A673 (cell line): ENCODE results near the gene RADX. TPM values are rescaled to one million over a fixed set of nuclear protein-coding genes. Genes with fewer than 3 reads are reported as not detected.

Source experiments
- BruUV-seq: library from RNA; stranded (reverse); fragments of 400-500 nt; replicated peaks from 2 replicates; lab custom pipeline; 2021; lab: Mats Ljungman, UMichigan
- CTCF ChIA-PET: fragments of 300-600 bp; sonication (Branson Sonifier 250); formaldehyde crosslinking; loops from one replicate; lab custom pipeline; 2022; ENCODE audit warnings: antibody characterized with exemption; lab: Charles Lee
- POLR2A ChIA-PET: fragments of 300-600 bp; sonication (Branson Sonifier 250); formaldehyde crosslinking; loops from one replicate; lab custom pipeline; 2022; ENCODE audit warnings: antibody characterized with exemption; ENCODE audit not compliant: low non-redundant PET; lab: Charles Lee
- DNase-seq: peaks from one replicate; pipeline ENCODE4 v3.0.0-alpha.2; 2015; ENCODE audit warnings: low spot score
- H3K27ac ChIP-seq: fragments of 200-600 bp; sonication (generic); 2 replicates; pipeline ENCODE4 v1.5.1; 2016; ENCODE audit warnings: mixed run types, low read depth, mild to moderate bottlenecking, mixed read lengths, antibody characterized with exemption, low read length; ENCODE audit not compliant: poor library complexity, severe bottlenecking
- H3K27me3 ChIP-seq: fragments of 200-600 bp; sonication (generic); replicated peaks from 2 replicates; pipeline ENCODE4 v1.6.1; 2017; ENCODE audit warnings: mixed run types, low read depth, mild to moderate bottlenecking, mixed read lengths, antibody characterized with exemption, low read length; ENCODE audit not compliant: insufficient read depth, poor library complexity
- H3K36me3 ChIP-seq: fragments of 200-600 bp; sonication (generic); 2 replicates; pipeline ENCODE4 v1.6.1; 2016; ENCODE audit warnings: mixed run types, mild to moderate bottlenecking, mixed read lengths, antibody characterized with exemption, low read length; ENCODE audit not compliant: insufficient read depth, poor library complexity, severe bottlenecking
- H3K4me1 ChIP-seq: fragments of 200-600 bp; sonication (generic); 2 replicates; pipeline ENCODE4 v1.6.1; 2017; ENCODE audit warnings: mixed run types, mild to moderate bottlenecking, mixed read lengths, antibody characterized with exemption, low read length; ENCODE audit not compliant: insufficient read depth, poor library complexity, severe bottlenecking
- H3K4me3 ChIP-seq: fragments of 200-600 bp; sonication (generic); 2 replicates; pipeline ENCODE4 v1.5.1; 2016; ENCODE audit warnings: low read depth, mixed run types, mild to moderate bottlenecking, mixed read lengths, low read length; ENCODE audit not compliant: poor library complexity, severe bottlenecking
- H3K9me3 ChIP-seq: fragments of 200-600 bp; sonication (generic); 2 replicates; pipeline ENCODE4 v1.6.1; 2016; ENCODE audit warnings: mixed run types, low read depth, mild to moderate bottlenecking, mixed read lengths, antibody characterized with exemption, low read length; ENCODE audit not compliant: poor library complexity, severe bottlenecking
- CTCF ChIP-seq: fragments of 300-800, 200-600 bp; sonication (generic); conservative IDR thresholded peaks from 2 replicates; pipeline ENCODE4 v1.5.1; 2017; ENCODE audit warnings: low read depth, mild to moderate bottlenecking, antibody characterized with exemption, low read length, moderate library complexity, mixed read lengths
- EZH2 ChIP-seq: fragments of 200-600 bp; sonication (generic); IDR thresholded peaks from 2 replicates; pipeline ENCODE4 v1.6.1; 2017; ENCODE audit warnings: borderline replicate concordance, low read depth, mild to moderate bottlenecking, mixed read lengths, antibody characterized with exemption, low read length; ENCODE audit not compliant: poor library complexity, severe bottlenecking
- intact Hi-C: fragments of 100-400 bp; cut with micrococcal nuclease; formaldehyde crosslinking; loops from one replicate; pipeline ENCODE4 v1.10.0; 2022; ENCODE audit not compliant: unreplicated experiment
- total RNA-seq: library from RNA; stranded (reverse); gene quantifications from 2 replicates; pipeline ENCODE4 v1.2.3, GENCODE V29; 2021

The RADX gene
- total RNA-seq, 1 experiment from 2014 or later, result not detected

- BruUV-seq, result no TSS peak
- no peak for TF ChIP-seq EZH2
- TF ChIP-seq CTCF, result no peak
- Histone ChIP-seq H3K4me3 (no peak overlapping the region), H3K4me1 (no peaks in the 10 kb centered on the region), H3K36me3 (no peaks in the 10 kb centered on the region), H3K27ac (no peak overlapping the region), H3K27me3 (no peaks in the 10 kb centered on the region), H3K9me3 (no peaks in the 10 kb centered on the region)
- POLR2A ChIA-PET, result no interaction called here
- DNase-seq, result no peak
- CTCF ChIA-PET, result no interaction called here
- intact Hi-C loops, result no loop called here
Measured at GRCh38 chrX:106684207-106684606, 72.4 kb downstream of the RADX start.

GRCh38 chrX:106692425-106693065, 80.8 kb downstream of the RADX start:
- intact Hi-C loops, result no loop called here
- Histone ChIP-seq H3K9me3 (no peaks in the 10 kb centered on the region), H3K4me3 (no peak overlapping the region), H3K4me1 (no peaks in the 10 kb centered on the region), H3K27ac (no peak overlapping the region), H3K27me3 (peaks cover 8% of the 10 kb centered on the region), H3K36me3 (no peaks in the 10 kb centered on the region)
- no TSS peak for BruUV-seq
- TF ChIP-seq CTCF (no peak), EZH2 (no peak)
- no peak for DNase-seq
- ChIA-PET POLR2A (no interaction called here), CTCF (no interaction called here)

GRCh38 chrX:106696502-106696901, 84.7 kb downstream of the RADX start:
- H3K4me1 ChIP-seq, result no peaks in the 10 kb centered on the region
- no TSS peak for BruUV-seq
- CTCF ChIA-PET, result no interaction called here
- H3K27me3 ChIP-seq, result peaks cover 8% of the 10 kb centered on the region
- POLR2A ChIA-PET, result no interaction called here
- no peak for TF ChIP-seq CTCF
- no peak for TF ChIP-seq EZH2
- no peaks in the 10 kb centered on the region for H3K9me3 ChIP-seq
- no peaks in the 10 kb centered on the region for H3K36me3 ChIP-seq
- no peak for DNase-seq
- no peak overlapping the region for H3K4me3 ChIP-seq
- no peak overlapping the region for H3K27ac ChIP-seq
- intact Hi-C loops, result no loop called here
